Stomach smooth muscle (tissue), 2 donors: ENCODE results near the gene TARS1.

Experiments used
- H3K27ac ChIP-seq: one replicate; pipeline ENCODE4 v1.7.0; 2013; ENCODE audit warnings: mild to moderate bottlenecking, low read length, inconsistent platforms
- H3K27me3 ChIP-seq, 2 donors: one replicate each; pipeline ENCODE4 v1.7.0; 2013; ENCODE audit warnings: low read length in 2 of 2; ENCODE audit not compliant: insufficient read depth in 2 of 2, control insufficient read depth in 1 of 2
- H3K36me3 ChIP-seq, 2 donors: one replicate each; pipeline ENCODE4 v1.7.0; 2013; ENCODE audit warnings: low read length in 2 of 2; ENCODE audit not compliant: control insufficient read depth in 2 of 2, insufficient read depth in 2 of 2
- H3K4me1 ChIP-seq: one replicate; pipeline ENCODE4 v1.7.0; 2013; ENCODE audit warnings: low read length; ENCODE audit not compliant: control insufficient read depth, insufficient read depth
- H3K4me3 ChIP-seq, 2 donors: one replicate each; pipeline ENCODE4 v1.7.0; 2013; ENCODE audit warnings: low read length in 2 of 2
- H3K9ac ChIP-seq, 2 donors: one replicate each; pipeline ENCODE4 v1.7.0; 2013; ENCODE audit warnings: low read length in 2 of 2, mild to moderate bottlenecking in 1 of 2
- H3K9me3 ChIP-seq, 2 donors: one replicate each; pipeline ENCODE4 v1.7.0; 2013; ENCODE audit warnings: low read length in 2 of 2; ENCODE audit not compliant: control insufficient read depth in 2 of 2
- donor health status: healthy.
- donor health status: Pancreatic carcinoma.

Gene TARS1

GRCh38 chr5:33487236-33487635 lies 46.5 kb downstream of the TARS1 start:
- no peaks in the 10 kb centered on the region for H3K9me3 ChIP-seq
- H3K36me3 ChIP-seq: no peaks in the 10 kb centered on the region
- no peaks in the 10 kb centered on the region for H3K27me3 ChIP-seq
- no peak overlapping the region for H3K4me3 ChIP-seq
- H3K9ac ChIP-seq: no peak overlapping the region
- H3K4me1 ChIP-seq: peaks cover 4% of the 10 kb centered on the region
- no peak overlapping the region for H3K27ac ChIP-seq

- H3K4me1 ChIP-seq: peaks cover 4% of the 10 kb centered on the region
- H3K4me3 ChIP-seq: no peak overlapping the region
- no peaks in the 10 kb centered on the region for H3K36me3 ChIP-seq
- H3K9ac ChIP-seq: no peak overlapping the region
- no peak overlapping the region for H3K27ac ChIP-seq
- no peaks in the 10 kb centered on the region for H3K27me3 ChIP-seq
- no peaks in the 10 kb centered on the region for H3K9me3 ChIP-seq
Measured at GRCh38 chr5:33488558-33489355, 48.0 kb downstream of the TARS1 start.

GRCh38 chr5:33489481-33490067 lies 48.8 kb downstream of the TARS1 start:
- Histone ChIP-seq H3K4me1 (peaks cover 4% of the 10 kb centered on the region), H3K9ac (no peak overlapping the region), H3K36me3 (no peaks in the 10 kb centered on the region), H3K27me3 (no peaks in the 10 kb centered on the region), H3K9me3 (no peaks in the 10 kb centered on the region), H3K4me3 (no peak overlapping the region), H3K27ac (no peak overlapping the region)

DNA sequence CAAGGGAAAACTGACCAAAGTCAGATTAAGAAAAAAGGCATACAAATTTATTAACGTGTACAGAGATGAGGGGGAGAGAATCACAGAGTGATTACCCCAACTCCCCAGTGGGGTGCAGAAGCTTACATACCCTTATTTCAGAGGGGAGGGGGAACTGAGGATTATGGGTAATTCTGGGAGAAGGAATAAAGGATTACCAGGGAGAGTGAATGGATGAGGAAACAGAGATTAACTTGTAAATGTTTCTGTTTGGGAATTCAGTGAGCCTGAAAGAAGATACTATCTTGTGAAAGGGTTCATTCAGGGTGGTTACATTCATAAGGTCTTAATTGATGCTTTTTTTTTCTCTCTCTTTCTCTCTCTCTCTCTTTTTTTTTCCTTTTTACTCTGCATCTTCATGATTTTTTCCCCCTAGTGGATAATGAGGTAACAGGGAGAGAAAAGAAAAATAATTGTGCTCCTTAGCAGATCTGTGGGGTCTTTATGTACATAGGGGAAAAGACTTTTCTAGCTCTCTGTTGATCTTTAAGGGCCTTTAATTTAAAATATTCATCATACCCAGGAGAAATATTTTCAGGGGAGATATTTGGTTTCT lies 49.4 kb downstream of the TARS1 start:
- no peak overlapping the region for H3K27ac ChIP-seq
- no peaks in the 10 kb centered on the region for H3K9me3 ChIP-seq
- no peak overlapping the region for H3K9ac ChIP-seq
- no peaks in the 10 kb centered on the region for H3K36me3 ChIP-seq
- peaks cover 4% of the 10 kb centered on the region for H3K4me1 ChIP-seq
- no peak overlapping the region for H3K4me3 ChIP-seq
- H3K27me3 ChIP-seq: no peaks in the 10 kb centered on the region

DNA sequence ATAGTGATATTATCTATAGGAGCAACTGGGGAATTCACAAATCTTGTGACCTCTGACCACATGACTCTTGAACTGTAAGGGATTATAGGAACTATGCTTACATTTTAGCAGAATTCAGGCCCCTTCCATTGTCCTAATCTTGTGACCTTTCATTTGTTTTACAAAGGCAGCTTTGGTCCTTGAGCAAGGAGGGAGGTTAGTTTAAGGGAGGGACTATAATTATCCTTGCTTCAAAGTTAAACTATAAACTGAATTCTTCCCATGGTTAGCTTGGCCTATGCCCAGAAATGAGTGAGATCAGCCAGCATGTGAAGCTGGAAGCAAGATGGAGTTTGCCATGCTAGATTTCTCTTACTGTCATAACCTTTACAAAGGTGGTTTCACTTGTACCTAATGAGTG lies 51.2 kb downstream of the TARS1 start:
- Histone ChIP-seq H3K36me3 (no peaks in the 10 kb centered on the region), H3K27me3 (no peaks in the 10 kb centered on the region), H3K4me1 (peaks cover 4% of the 10 kb centered on the region), H3K9ac (no peak overlapping the region), H3K27ac (no peak overlapping the region), H3K4me3 (no peak overlapping the region), H3K9me3 (no peaks in the 10 kb centered on the region)

- Histone ChIP-seq H3K4me1 (peaks cover 4% of the 10 kb centered on the region), H3K27me3 (no peaks in the 10 kb centered on the region), H3K4me3 (no peak overlapping the region), H3K36me3 (no peaks in the 10 kb centered on the region), H3K9ac (no peak overlapping the region), H3K27ac (no peak overlapping the region), H3K9me3 (no peaks in the 10 kb centered on the region)
Measured at GRCh38 chr5:33494466-33494865, 53.7 kb downstream of the TARS1 start.

- Histone ChIP-seq H3K4me3 (no peak overlapping the region), H3K27ac (no peak overlapping the region), H3K4me1 (no peaks in the 10 kb centered on the region), H3K27me3 (no peaks in the 10 kb centered on the region), H3K36me3 (no peaks in the 10 kb centered on the region), H3K9me3 (no peaks in the 10 kb centered on the region), H3K9ac (no peak overlapping the region)
Measured at GRCh38 chr5:33501260-33501659, 60.5 kb downstream of the TARS1 start.

- no peaks in the 10 kb centered on the region for H3K9me3 ChIP-seq
- no peaks in the 10 kb centered on the region for H3K4me1 ChIP-seq
- H3K9ac ChIP-seq: no peak overlapping the region
- no peak overlapping the region for H3K27ac ChIP-seq
- H3K36me3 ChIP-seq: no peaks in the 10 kb centered on the region
- no peaks in the 10 kb centered on the region for H3K27me3 ChIP-seq
- no peak overlapping the region for H3K4me3 ChIP-seq
Measured at GRCh38 chr5:33501899-33502298, 61.1 kb downstream of the TARS1 start.

DNA sequence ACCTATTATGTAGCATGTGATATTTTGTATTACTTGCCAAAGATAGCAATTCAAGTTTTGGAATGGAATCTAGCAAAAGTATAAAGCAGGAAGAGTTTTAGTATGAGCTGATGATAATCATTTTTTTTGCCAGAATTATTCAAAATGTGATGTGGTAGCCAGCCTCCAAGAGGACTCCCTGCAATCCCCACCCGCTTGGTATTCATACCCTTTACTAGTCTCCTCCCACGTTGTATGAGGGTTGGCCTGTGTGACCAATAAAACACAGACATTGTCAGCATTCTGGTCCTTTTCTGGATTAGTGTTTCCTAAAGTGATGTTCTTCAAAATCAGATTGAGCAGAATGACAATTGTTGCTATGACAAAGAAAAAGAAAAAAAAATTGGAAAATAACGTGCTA lies 63.8 kb downstream of the TARS1 start:
- Histone ChIP-seq H3K27me3 (no peaks in the 10 kb centered on the region), H3K4me1 (no peaks in the 10 kb centered on the region), H3K9me3 (no peaks in the 10 kb centered on the region), H3K4me3 (no peak overlapping the region), H3K36me3 (no peaks in the 10 kb centered on the region), H3K9ac (no peak overlapping the region), H3K27ac (no peak overlapping the region)

- Histone ChIP-seq H3K9me3 (no peaks in the 10 kb centered on the region), H3K36me3 (no peaks in the 10 kb centered on the region), H3K9ac (no peak overlapping the region), H3K4me1 (no peaks in the 10 kb centered on the region), H3K27me3 (no peaks in the 10 kb centered on the region), H3K27ac (no peak overlapping the region), H3K4me3 (no peak overlapping the region)
Measured at GRCh38 chr5:33507426-33507825, 66.7 kb downstream of the TARS1 start.

- Histone ChIP-seq H3K4me3 (no peak overlapping the region), H3K27ac (no peak overlapping the region), H3K4me1 (peaks cover 5% of the 10 kb centered on the region), H3K9ac (no peak overlapping the region), H3K36me3 (no peaks in the 10 kb centered on the region), H3K27me3 (no peaks in the 10 kb centered on the region), H3K9me3 (no peaks in the 10 kb centered on the region)
Measured at GRCh38 chr5:33509036-33509435, 68.3 kb downstream of the TARS1 start.
